Measurements from ENCODE around the gene PAK5. TPM values are rescaled to one million over a fixed set of nuclear protein-coding genes. Genes with fewer than 3 reads are reported as not detected.

PAK5 gene
- total RNA-seq, 1 donor from 2014 or later: 0.25 TPM

GRCh38 chr20:9503526-9504245 is 335.2 kb downstream of the PAK5 start:
- H3K27me3 ChIP-seq: no peaks in the 10 kb centered on the region
- no peak for DNase-seq (ENCODE audit: extremely low spot score in 2 of 2)
- TF ChIP-seq, protein P1, sequence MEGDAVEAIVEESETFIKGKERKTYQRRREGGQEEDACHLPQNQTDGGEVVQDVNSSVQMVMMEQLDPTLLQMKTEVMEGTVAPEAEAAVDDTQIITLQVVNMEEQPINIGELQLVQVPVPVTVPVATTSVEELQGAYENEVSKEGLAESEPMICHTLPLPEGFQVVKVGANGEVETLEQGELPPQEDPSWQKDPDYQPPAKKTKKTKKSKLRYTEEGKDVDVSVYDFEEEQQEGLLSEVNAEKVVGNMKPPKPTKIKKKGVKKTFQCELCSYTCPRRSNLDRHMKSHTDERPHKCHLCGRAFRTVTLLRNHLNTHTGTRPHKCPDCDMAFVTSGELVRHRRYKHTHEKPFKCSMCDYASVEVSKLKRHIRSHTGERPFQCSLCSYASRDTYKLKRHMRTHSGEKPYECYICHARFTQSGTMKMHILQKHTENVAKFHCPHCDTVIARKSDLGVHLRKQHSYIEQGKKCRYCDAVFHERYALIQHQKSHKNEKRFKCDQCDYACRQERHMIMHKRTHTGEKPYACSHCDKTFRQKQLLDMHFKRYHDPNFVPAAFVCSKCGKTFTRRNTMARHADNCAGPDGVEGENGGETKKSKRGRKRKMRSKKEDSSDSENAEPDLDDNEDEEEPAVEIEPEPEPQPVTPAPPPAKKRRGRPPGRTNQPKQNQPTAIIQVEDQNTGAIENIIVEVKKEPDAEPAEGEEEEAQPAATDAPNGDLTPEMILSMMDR (IDR thresholded peaks at IDR 0.05): no peak
- TF ChIP-seq POLR2A (IDR thresholded peaks at IDR 0.05) (no peak), POLR2AphosphoS5 (IDR thresholded peaks at IDR 0.05; ENCODE audit: insufficient read depth in 1 of 2, low read depth in 1 of 2) (no peak)
- intact Hi-C loops (cut with DNase I): no loop called here
- H3K9me3 ChIP-seq: no peaks in the 10 kb centered on the region
- H3K4me1 ChIP-seq: peaks cover 9% of the 10 kb centered on the region
- H3K4me3 ChIP-seq: no peak overlapping the region
- no peaks in the 10 kb centered on the region for H3K36me3 ChIP-seq
- H3K27ac ChIP-seq: no peak overlapping the region

DNA sequence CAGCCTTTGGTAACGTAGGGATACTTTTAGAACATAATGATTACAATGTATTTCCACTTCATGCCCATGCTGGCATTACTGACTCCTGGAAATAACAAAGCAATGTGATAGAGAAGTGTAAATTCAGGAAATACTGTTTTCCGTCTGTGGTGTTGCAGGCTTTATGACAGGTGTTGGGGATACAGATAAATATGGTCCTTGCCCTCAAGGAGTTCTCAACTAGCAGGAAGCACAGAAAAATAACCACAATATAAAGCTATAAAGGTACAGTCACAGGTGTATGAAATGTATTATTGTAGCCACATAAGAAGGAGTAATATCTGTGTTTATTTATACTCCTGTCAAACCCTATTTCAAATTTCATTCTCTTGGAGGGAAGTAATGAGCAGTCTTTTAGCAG is 337.4 kb downstream of the PAK5 start:
- no peaks in the 10 kb centered on the region for H3K4me1 ChIP-seq
- TF ChIP-seq POLR2AphosphoS5 (IDR thresholded peaks at IDR 0.05; ENCODE audit: insufficient read depth in 1 of 2, low read depth in 1 of 2) (no peak), POLR2A (IDR thresholded peaks at IDR 0.05) (no peak)
- TF ChIP-seq, protein P1 (IDR thresholded peaks at IDR 0.05): no peak
- intact Hi-C loops (cut with DNase I): no loop called here
- no peak overlapping the region for H3K27ac ChIP-seq
- no peaks in the 10 kb centered on the region for H3K27me3 ChIP-seq
- no peak overlapping the region for H3K4me3 ChIP-seq
- no peak for DNase-seq (ENCODE audit: extremely low spot score in 2 of 2)
- H3K36me3 ChIP-seq: no peaks in the 10 kb centered on the region
- no peaks in the 10 kb centered on the region for H3K9me3 ChIP-seq

- no peak for DNase-seq (ENCODE audit: extremely low spot score in 2 of 2)
- no peaks in the 10 kb centered on the region for H3K9me3 ChIP-seq
- TF ChIP-seq POLR2A (IDR thresholded peaks at IDR 0.05) (no peak), POLR2AphosphoS5 (IDR thresholded peaks at IDR 0.05; ENCODE audit: insufficient read depth in 1 of 2, low read depth in 1 of 2) (no peak)
- TF ChIP-seq, protein P1 (IDR thresholded peaks at IDR 0.05): no peak
- no peaks in the 10 kb centered on the region for H3K27me3 ChIP-seq
- H3K4me1 ChIP-seq: no peaks in the 10 kb centered on the region
- H3K4me3 ChIP-seq: no peak overlapping the region
- H3K27ac ChIP-seq: no peak overlapping the region
- H3K36me3 ChIP-seq: no peaks in the 10 kb centered on the region
- intact Hi-C loops (cut with DNase I): no loop called here
Observed at GRCh38 chr20:9500121-9500520, 338.8 kb downstream of the PAK5 start.

GRCh38 chr20:9499126-9499899 is 339.6 kb downstream of the PAK5 start:
- DNase-seq (ENCODE audit: extremely low spot score in 2 of 2): no peak
- H3K27ac ChIP-seq: no peak overlapping the region
- peaks cover 2% of the 10 kb centered on the region for H3K4me1 ChIP-seq
- intact Hi-C loops (cut with DNase I): no loop called here
- H3K9me3 ChIP-seq: no peaks in the 10 kb centered on the region
- H3K27me3 ChIP-seq: no peaks in the 10 kb centered on the region
- H3K36me3 ChIP-seq: no peaks in the 10 kb centered on the region
- TF ChIP-seq POLR2AphosphoS5 (IDR thresholded peaks at IDR 0.05; ENCODE audit: insufficient read depth in 1 of 2, low read depth in 1 of 2) (no peak), POLR2A (IDR thresholded peaks at IDR 0.05) (no peak)
- TF ChIP-seq, protein P1 (IDR thresholded peaks at IDR 0.05): no peak
- no peak overlapping the region for H3K4me3 ChIP-seq

GRCh38 chr20:9498322-9498721 is 340.6 kb downstream of the PAK5 start:
- H3K9me3 ChIP-seq: no peaks in the 10 kb centered on the region
- peaks cover 6% of the 10 kb centered on the region for H3K4me1 ChIP-seq
- no peaks in the 10 kb centered on the region for H3K36me3 ChIP-seq
- DNase-seq (ENCODE audit: extremely low spot score in 2 of 2): no peak
- no peak overlapping the region for H3K4me3 ChIP-seq
- no peak overlapping the region for H3K27ac ChIP-seq
- H3K27me3 ChIP-seq: no peaks in the 10 kb centered on the region
- intact Hi-C loops (cut with DNase I): no loop called here
- no peak for TF ChIP-seq POLR2A (IDR thresholded peaks at IDR 0.05)
- no peak for TF ChIP-seq POLR2AphosphoS5 (IDR thresholded peaks at IDR 0.05; ENCODE audit: insufficient read depth in 1 of 2, low read depth in 1 of 2)
- TF ChIP-seq, protein P1 (IDR thresholded peaks at IDR 0.05): no peak
